Panc1 (cell line): ENCODE results near the gene DPYD.

Source experiments
- POLR2AphosphoS5 ChIP-seq: IDR thresholded peaks from 2 replicates; pipeline ENCODE4 v1.6.1; 2012; ENCODE audit warnings: mild to moderate bottlenecking, low read depth, low read length, moderate library complexity
- SIN3A ChIP-seq: IDR thresholded peaks from 2 replicates; pipeline ENCODE4 v1.6.1; 2012; ENCODE audit warnings: low read depth, mild to moderate bottlenecking, low read length, moderate library complexity, borderline replicate concordance; ENCODE audit not compliant: insufficient read depth
- TCF7L2 ChIP-seq: IDR thresholded peaks from 2 replicates; pipeline ENCODE4 v1.6.1; 2011; ENCODE audit warnings: mild to moderate bottlenecking, low read depth, low read length, inconsistent platforms
- TF ChIP-seq, protein P1 (sequence below): fragments of 450-650 bp; IDR thresholded peaks from 2 replicates; pipeline ENCODE4 v1.5.1; 2017; ENCODE audit warnings: mild to moderate bottlenecking
- TF ChIP-seq, protein P2 (sequence below), 2 experiments: IDR thresholded peaks; 2 replicates each; pipeline ENCODE4 v1.6.1; 2011 to 2012; ENCODE audit warnings: low read depth in 2 of 2, control low read depth in 1 of 2, low read length in 1 of 2, mild to moderate bottlenecking in 1 of 2, moderate library complexity in 1 of 2; ENCODE audit not compliant: insufficient read depth in 1 of 2

DNA sequence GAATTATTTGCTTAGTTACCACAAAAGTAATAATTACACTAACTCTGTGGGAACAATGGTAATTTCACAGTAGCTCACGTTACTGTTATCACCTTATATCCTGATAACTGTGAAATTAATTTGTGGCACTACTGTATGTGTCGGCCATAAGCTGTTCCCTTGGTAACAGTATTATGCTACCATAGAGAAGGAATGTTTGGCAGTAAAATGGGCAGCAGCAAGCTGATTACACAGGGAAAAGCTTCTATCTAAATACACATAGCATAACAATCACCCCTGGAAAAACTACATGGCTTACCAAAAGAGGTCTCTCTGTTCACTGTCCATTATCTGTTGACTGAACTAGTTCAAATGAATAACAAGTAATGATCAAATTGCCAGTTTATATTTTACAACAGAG, 124.1 kb downstream of the DPYD start:
- TF ChIP-seq, protein P1, sequence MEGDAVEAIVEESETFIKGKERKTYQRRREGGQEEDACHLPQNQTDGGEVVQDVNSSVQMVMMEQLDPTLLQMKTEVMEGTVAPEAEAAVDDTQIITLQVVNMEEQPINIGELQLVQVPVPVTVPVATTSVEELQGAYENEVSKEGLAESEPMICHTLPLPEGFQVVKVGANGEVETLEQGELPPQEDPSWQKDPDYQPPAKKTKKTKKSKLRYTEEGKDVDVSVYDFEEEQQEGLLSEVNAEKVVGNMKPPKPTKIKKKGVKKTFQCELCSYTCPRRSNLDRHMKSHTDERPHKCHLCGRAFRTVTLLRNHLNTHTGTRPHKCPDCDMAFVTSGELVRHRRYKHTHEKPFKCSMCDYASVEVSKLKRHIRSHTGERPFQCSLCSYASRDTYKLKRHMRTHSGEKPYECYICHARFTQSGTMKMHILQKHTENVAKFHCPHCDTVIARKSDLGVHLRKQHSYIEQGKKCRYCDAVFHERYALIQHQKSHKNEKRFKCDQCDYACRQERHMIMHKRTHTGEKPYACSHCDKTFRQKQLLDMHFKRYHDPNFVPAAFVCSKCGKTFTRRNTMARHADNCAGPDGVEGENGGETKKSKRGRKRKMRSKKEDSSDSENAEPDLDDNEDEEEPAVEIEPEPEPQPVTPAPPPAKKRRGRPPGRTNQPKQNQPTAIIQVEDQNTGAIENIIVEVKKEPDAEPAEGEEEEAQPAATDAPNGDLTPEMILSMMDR = no peak
- TF ChIP-seq POLR2AphosphoS5 = no peak
- TF ChIP-seq SIN3A = no peak
- TF ChIP-seq, protein P2, sequence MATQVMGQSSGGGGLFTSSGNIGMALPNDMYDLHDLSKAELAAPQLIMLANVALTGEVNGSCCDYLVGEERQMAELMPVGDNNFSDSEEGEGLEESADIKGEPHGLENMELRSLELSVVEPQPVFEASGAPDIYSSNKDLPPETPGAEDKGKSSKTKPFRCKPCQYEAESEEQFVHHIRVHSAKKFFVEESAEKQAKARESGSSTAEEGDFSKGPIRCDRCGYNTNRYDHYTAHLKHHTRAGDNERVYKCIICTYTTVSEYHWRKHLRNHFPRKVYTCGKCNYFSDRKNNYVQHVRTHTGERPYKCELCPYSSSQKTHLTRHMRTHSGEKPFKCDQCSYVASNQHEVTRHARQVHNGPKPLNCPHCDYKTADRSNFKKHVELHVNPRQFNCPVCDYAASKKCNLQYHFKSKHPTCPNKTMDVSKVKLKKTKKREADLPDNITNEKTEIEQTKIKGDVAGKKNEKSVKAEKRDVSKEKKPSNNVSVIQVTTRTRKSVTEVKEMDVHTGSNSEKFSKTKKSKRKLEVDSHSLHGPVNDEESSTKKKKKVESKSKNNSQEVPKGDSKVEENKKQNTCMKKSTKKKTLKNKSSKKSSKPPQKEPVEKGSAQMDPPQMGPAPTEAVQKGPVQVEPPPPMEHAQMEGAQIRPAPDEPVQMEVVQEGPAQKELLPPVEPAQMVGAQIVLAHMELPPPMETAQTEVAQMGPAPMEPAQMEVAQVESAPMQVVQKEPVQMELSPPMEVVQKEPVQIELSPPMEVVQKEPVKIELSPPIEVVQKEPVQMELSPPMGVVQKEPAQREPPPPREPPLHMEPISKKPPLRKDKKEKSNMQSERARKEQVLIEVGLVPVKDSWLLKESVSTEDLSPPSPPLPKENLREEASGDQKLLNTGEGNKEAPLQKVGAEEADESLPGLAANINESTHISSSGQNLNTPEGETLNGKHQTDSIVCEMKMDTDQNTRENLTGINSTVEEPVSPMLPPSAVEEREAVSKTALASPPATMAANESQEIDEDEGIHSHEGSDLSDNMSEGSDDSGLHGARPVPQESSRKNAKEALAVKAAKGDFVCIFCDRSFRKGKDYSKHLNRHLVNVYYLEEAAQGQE (IDR thresholded peaks at IDR 0.05; ENCODE audit: insufficient read depth in 1 of 2, low read depth in 2 of 2, low read length in 1 of 2) = no peak
- no peak for TF ChIP-seq TCF7L2
